ENCODE data around the gene DAB2IP. TPM values are rescaled to one million over a fixed set of nuclear protein-coding genes. Genes with fewer than 3 reads are reported as not detected.

DAB2IP gene
- total RNA-seq, 1 experiment from 2014 or later = 52.6 TPM

- ATAC-seq (no peak), DNase-seq (ENCODE audit: low spot score) (no peak)
- ChIA-PET POLR2A (no interaction called here), CTCF (interaction anchor here (0.6 to 2.8 kb wide), 3 partner anchors 15 to 512 kb away, joined by 3 to 12 read pairs (median 3); no protein-coding TSS in a partner anchor)
- H3K36me3 Mint-ChIP-seq = no peaks in the 10 kb centered on the region; the same call in 1 of the 2 replicates
- H3K9me3 Mint-ChIP-seq = no peaks in the 10 kb centered on the region
- peaks cover 44% of the 10 kb centered on the region for H3K4me1 Mint-ChIP-seq
- H3K4me3 Mint-ChIP-seq = no peak overlapping the region
- TF ChIP-seq JUN (CRISPR knock-in tag; IDR thresholded peaks at IDR 0.05) (no peak), USF1 (CRISPR knock-in tag; IDR thresholded peaks at IDR 0.05) (no peak), KAT7 (CRISPR knock-in tag; IDR thresholded peaks at IDR 0.05; ENCODE audit: borderline replicate concordance) (no peak), ARID4B (CRISPR knock-in tag; IDR thresholded peaks at IDR 0.05; ENCODE audit: borderline replicate concordance) (no peak), ZNF232 (CRISPR knock-in tag; IDR thresholded peaks at IDR 0.05) (no peak), GABPB1 (CRISPR knock-in tag; IDR thresholded peaks at IDR 0.05) (no peak), NR1H2 (CRISPR knock-in tag; IDR thresholded peaks at IDR 0.05) (no peak), FOXJ3 (CRISPR knock-in tag; IDR thresholded peaks at IDR 0.05; ENCODE audit: borderline replicate concordance) (no peak), ATF1 (CRISPR knock-in tag; IDR thresholded peaks at IDR 0.05) (no peak), ATF2 (CRISPR knock-in tag; IDR thresholded peaks at IDR 0.05; ENCODE audit: borderline replicate concordance, low read depth) (no peak), PRRX2 (CRISPR knock-in tag; IDR thresholded peaks at IDR 0.05) (no peak), ATF3 (CRISPR knock-in tag; conservative IDR thresholded peaks at IDR 0.05) (no peak), CTCF (IDR thresholded peaks at IDR 0.05) (no peak), MXD4 (CRISPR knock-in tag; IDR thresholded peaks at IDR 0.05; ENCODE audit: borderline replicate concordance) (no peak), JAZF1 (CRISPR knock-in tag; IDR thresholded peaks at IDR 0.05) (no peak), ZNF423 (CRISPR knock-in tag; IDR thresholded peaks at IDR 0.05) (no peak), ZMAT4 (CRISPR knock-in tag; IDR thresholded peaks at IDR 0.05) (no peak)
- peaks cover 9% of the 10 kb centered on the region; the same call in 1 of the 2 replicates for H3K27me3 Mint-ChIP-seq (ENCODE audit: low read depth)
- no peak overlapping the region for H3K27ac Mint-ChIP-seq
These were observed 3.9 kb downstream of the DAB2IP start for GRCh38 chr9:121655231-121655755.
